Tibial nerve (tissue), 4 donors: ENCODE measurements around the gene UBE2J2. TPM values are rescaled to one million over a fixed set of nuclear protein-coding genes. Genes with fewer than 3 reads are reported as not detected.

Experiments
- DNase-seq, 2 donors: peaks; one replicate each; pipeline ENCODE4 v3.0.0-alpha.2; 2019; ENCODE audit warnings: low spot score in 2 of 2
- H3K27ac ChIP-seq, 4 donors: fragments of 200-600 bp; sonication (generic) in 3 of 4; one replicate each; pipeline ENCODE4 v1.5.1; 2017 to 2019; ENCODE audit warnings: mild to moderate bottlenecking in 1 of 4
- H3K27me3 ChIP-seq, 2 donors: fragments of 200-600 bp; sonication (generic) in 1 of 2; one replicate each; pipeline versions ENCODE4 v1.5.1 to v1.6.0; 2017 to 2019
- H3K36me3 ChIP-seq, 3 donors: fragments of 200-600 bp; sonication (generic); one replicate each; pipeline ENCODE4 v1.5.1; 2018 to 2019
- H3K4me1 ChIP-seq, 4 donors: fragments of 200-600 bp; sonication (generic) in 3 of 4; one replicate each; pipeline ENCODE4 v1.5.1; 2017 to 2019
- H3K4me3 ChIP-seq, 4 donors: fragments of 200-600 bp; sonication (generic) in 3 of 4; one replicate each; pipeline ENCODE4 v1.5.1; 2017 to 2019; ENCODE audit warnings: mild to moderate bottlenecking in 1 of 4, moderate library complexity in 1 of 4
- H3K9me3 ChIP-seq, 4 donors: fragments of 200-600 bp; sonication (generic) in 3 of 4; one replicate each; pipeline ENCODE4 v1.5.1; 2017 to 2019
- EP300 ChIP-seq, 2 donors: sonication (generic); formaldehyde crosslinking; IDR thresholded peaks; one replicate each; pipeline ENCODE4 v1.6.1; 2017; ENCODE audit warnings: antibody characterized with exemption in 2 of 2, mild to moderate bottlenecking in 1 of 2
- POLR2A ChIP-seq, 2 donors: fragments of 450-650 bp; IDR thresholded peaks; one replicate each; pipeline ENCODE4 v1.6.1; 2017; ENCODE audit warnings: antibody characterized with exemption in 2 of 2, mild to moderate bottlenecking in 2 of 2, moderate library complexity in 2 of 2
- WGBS, 2 donors: methylation state at CpG; one replicate each; pipeline ENCODE4 v1.1.5; 2018; 5-methylcytosine and 5-hydroxymethylcytosine counted together
- total RNA-seq, 4 donors: library from RNA; depleted of rRNA; stranded (reverse); fragments of >200 nt; gene quantifications; one replicate each; pipeline ENCODE4 v1.1.0, GENCODE V29; 2016
- TF ChIP-seq, protein P1 (sequence below), 5 experiments: fragments of 200-600 bp in 3 of 5; fragments of 450-650 bp in 2 of 5; sonication (generic) in 3 of 5; IDR thresholded peaks; one replicate each; pipeline ENCODE4 v1.5.1; 2016 to 2019; ENCODE audit warnings: antibody characterized with exemption in 5 of 5, mild to moderate bottlenecking in 3 of 5, moderate library complexity in 2 of 5

UBE2J2 gene
- total RNA-seq, 4 donors from 2014 or later: 42.2 to 61.0 (median 53.5) TPM

DNA sequence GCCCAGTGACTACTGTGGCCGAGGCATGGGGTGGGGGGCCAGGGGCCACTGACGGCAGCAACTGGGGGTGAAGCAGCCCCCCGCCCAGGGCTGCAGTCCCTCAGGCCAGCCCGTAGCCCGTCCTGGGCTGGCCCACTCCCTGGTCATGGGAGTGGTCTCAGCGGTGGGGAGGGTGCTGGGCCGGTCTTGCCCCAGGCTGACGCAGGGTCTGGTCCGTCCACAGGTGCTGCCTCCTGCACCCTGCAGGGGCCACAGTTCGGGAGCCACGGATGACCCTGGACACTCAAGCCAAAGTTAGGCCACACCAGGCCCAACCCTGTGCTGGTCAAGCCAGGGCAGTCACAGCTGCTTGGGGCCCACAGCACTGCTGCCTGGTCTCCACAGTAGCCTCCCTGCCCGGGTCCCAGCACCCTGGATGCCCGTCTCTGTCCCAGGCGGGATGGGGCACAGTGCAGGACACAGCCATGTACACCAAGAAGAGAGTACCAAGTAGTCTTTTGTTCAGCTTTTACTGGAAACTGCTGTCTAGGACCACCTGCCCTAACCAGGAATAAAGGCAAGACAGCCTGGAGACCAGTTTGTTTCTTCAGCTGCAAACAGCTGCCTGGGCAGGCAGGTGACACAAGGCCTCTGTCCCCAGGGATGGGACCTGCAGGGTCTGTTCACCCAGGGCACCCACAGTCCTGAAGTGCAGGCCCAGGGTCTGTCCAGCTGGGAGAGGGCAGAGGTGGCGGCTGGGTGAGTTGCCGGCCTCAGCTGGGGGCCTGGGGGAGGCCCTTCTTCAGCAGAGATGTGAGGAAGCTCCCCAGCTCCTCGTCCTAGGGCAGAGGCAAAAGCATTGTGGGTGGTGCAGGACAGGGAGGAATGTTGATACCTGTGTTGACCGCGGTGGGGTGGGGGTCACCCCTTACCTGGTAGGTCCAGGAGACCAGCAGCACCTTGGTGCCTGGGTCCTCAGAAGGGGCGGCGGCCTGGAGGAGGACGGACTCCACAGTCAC lies 37.8 kb upstream of the UBE2J2 start:
- H3K27ac ChIP-seq: no peak overlapping the region
- H3K4me1 ChIP-seq: peaks cover 0 to 26% (median 21%) of the 10 kb centered on the region in 4 donors
- DNase-seq: no peak
- WGBS, 2 donors: 86 to 93% methylated on average over 11 to 15 of the region's 22 CpGs
- TF ChIP-seq EP300 (IDR thresholded peaks at IDR 0.05) (no peak), POLR2A (IDR thresholded peaks at IDR 0.05) (no peak)
- TF ChIP-seq, protein P1, sequence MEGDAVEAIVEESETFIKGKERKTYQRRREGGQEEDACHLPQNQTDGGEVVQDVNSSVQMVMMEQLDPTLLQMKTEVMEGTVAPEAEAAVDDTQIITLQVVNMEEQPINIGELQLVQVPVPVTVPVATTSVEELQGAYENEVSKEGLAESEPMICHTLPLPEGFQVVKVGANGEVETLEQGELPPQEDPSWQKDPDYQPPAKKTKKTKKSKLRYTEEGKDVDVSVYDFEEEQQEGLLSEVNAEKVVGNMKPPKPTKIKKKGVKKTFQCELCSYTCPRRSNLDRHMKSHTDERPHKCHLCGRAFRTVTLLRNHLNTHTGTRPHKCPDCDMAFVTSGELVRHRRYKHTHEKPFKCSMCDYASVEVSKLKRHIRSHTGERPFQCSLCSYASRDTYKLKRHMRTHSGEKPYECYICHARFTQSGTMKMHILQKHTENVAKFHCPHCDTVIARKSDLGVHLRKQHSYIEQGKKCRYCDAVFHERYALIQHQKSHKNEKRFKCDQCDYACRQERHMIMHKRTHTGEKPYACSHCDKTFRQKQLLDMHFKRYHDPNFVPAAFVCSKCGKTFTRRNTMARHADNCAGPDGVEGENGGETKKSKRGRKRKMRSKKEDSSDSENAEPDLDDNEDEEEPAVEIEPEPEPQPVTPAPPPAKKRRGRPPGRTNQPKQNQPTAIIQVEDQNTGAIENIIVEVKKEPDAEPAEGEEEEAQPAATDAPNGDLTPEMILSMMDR (IDR thresholded peaks at IDR 0.05): no peak
- no peaks in the 10 kb centered on the region for H3K9me3 ChIP-seq
- H3K36me3 ChIP-seq: peaks cover 0 to 59% (median 5%) of the 10 kb centered on the region in 3 donors
- no peaks in the 10 kb centered on the region for H3K27me3 ChIP-seq
- no peak overlapping the region for H3K4me3 ChIP-seq

DNA sequence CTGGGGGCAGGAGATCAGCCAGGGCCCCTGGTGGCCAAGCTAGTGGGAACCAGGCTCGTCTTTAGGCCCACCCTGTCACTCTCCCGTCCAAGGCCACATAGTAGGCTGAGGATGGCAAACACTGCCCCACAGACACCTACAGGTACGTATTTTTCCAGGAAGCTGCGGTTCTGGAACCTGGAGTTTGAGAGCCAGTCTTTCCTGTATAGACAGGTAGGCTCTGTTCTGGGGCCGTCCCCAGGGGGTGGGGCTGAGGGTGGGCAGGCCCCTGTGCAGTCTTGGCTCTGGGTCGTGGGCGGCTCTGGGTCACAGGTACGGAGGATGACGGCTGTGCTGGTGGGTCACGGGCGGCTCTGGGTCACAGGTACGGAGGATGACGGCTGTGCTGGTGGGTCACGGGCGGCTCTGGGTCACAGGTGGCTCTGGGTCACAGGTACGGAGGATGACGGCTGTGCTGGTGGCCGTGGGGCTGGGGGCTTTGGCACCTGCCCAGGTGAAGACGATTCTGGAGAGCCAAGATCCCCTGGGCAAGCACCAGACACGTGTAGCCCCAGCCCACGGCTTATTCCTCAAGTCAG lies 36.9 kb upstream of the UBE2J2 start:
- peaks cover 0 to 59% (median 5%) of the 10 kb centered on the region in 3 donors for H3K36me3 ChIP-seq
- H3K27ac ChIP-seq: no peak overlapping the region
- H3K9me3 ChIP-seq: no peaks in the 10 kb centered on the region

DNA sequence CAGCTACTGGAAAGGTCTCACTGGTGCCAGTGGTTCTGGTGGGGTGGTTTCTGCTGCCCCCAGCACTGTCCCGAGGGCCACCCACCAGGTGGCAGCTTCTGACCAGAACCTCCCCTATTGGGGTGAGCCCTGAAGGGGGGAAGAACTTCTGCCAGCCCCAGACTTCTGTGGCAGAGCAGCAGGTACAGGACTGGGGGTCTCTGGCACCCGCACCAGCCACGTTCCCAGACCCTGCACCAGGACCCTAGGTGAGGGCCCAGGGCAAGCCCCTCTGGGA lies 36.4 kb upstream of the UBE2J2 start:
- H3K36me3 ChIP-seq: peaks cover 0 to 56% (median 5%) of the 10 kb centered on the region in 3 donors
- 68 to 90% methylated on average over 3 of the region's 3 CpGs for WGBS, 2 donors

More for the DNA sequence above, 36.9 kb upstream of the UBE2J2 start:
- H3K4me3 ChIP-seq: no peak overlapping the region
- WGBS, 2 donors: 78 to 83% methylated on average over 17 to 21 of the region's 21 CpGs
- DNase-seq: no peak
- no peak for TF ChIP-seq EP300 (IDR thresholded peaks at IDR 0.05)
- TF ChIP-seq POLR2A (IDR thresholded peaks at IDR 0.05): no peak
- TF ChIP-seq, protein P1 (IDR thresholded peaks at IDR 0.05): no peak
- H3K4me1 ChIP-seq: peaks cover under 1 to 35% (median 29%) of the 10 kb centered on the region in 4 donors
- no peaks in the 10 kb centered on the region for H3K27me3 ChIP-seq

GRCh38 chr1:1309251-1310108 lies 35.8 kb upstream of the UBE2J2 start:
- WGBS, 2 donors: 34 to 77% methylated on average over 19 to 54 of the region's 57 CpGs
- H3K4me3 ChIP-seq: peak overlapping the region; percentile 60 to 94 (median 85)

More for the DNA sequence above, 36.4 kb upstream of the UBE2J2 start:
- peak overlapping the region in 1 of 4 donors; percentile 98 for H3K27ac ChIP-seq
- H3K4me1 ChIP-seq: peaks cover 6 to 40% (median 34%) of the 10 kb centered on the region in 4 donors
- H3K4me3 ChIP-seq: no peak overlapping the region
- H3K27me3 ChIP-seq: no peaks in the 10 kb centered on the region
- DNase-seq: no peak
- TF ChIP-seq POLR2A (IDR thresholded peaks at IDR 0.05): no peak
- TF ChIP-seq, protein P1 (IDR thresholded peaks at IDR 0.05): no peak
- TF ChIP-seq EP300 (IDR thresholded peaks at IDR 0.05): no peak
- no peaks in the 10 kb centered on the region for H3K9me3 ChIP-seq

More at GRCh38 chr1:1309251-1310108, 35.8 kb upstream of the UBE2J2 start:
- Histone ChIP-seq H3K9me3 (no peaks in the 10 kb centered on the region), H3K36me3 (peaks cover 0 to 50% (median 5%) of the 10 kb centered on the region in 3 donors), H3K27ac (peak overlapping the region; percentile 86 to 98 (median 94)), H3K4me1 (peaks cover 8 to 46% (median 38%) of the 10 kb centered on the region in 4 donors), H3K27me3 (no peaks in the 10 kb centered on the region)
- DNase-seq: no peak
- TF ChIP-seq, protein P1 (IDR thresholded peaks at IDR 0.05): no peak
- TF ChIP-seq POLR2A (IDR thresholded peaks at IDR 0.05) (no peak), EP300 (IDR thresholded peaks at IDR 0.05) (no peak)
